MM.1S (cell line): ENCODE results near the gene DNAJB8.
A peak's percentile ranks its signal among the peaks of the same experiment; 100 is the strongest.

ENCODE experiments used
- DNase-seq: peaks from one replicate; pipeline ENCODE4 v3.0.0-alpha.2; 2015
- H2AFZ ChIP-seq: fragments of 300-600 bp; sonication (generic); 2 replicates; pipeline ENCODE4 v1.6.0; 2016; ENCODE audit warnings: antibody characterized with exemption, low read length
- H3F3A ChIP-seq: fragments of 300-600 bp; sonication (generic); 2 replicates; pipeline ENCODE4 v1.6.1; 2016; ENCODE audit warnings: mild to moderate bottlenecking, antibody characterized with exemption, low read length, moderate library complexity, mixed read lengths; ENCODE audit not compliant: insufficient read depth
- H3K27ac ChIP-seq: fragments of 300-600 bp; sonication (generic); 2 replicates; pipeline ENCODE4 v1.5.1; 2016; ENCODE audit warnings: mild to moderate bottlenecking, low read length
- H3K27me3 ChIP-seq: fragments of 300-600 bp; sonication (generic); replicated peaks from 2 replicates; pipeline ENCODE4 v1.6.0; 2016; ENCODE audit warnings: low read length; ENCODE audit not compliant: insufficient read depth
- H3K36me3 ChIP-seq: fragments of 300-600 bp; sonication (generic); replicated peaks from 2 replicates; pipeline ENCODE4 v1.6.1; 2016; ENCODE audit warnings: mild to moderate bottlenecking, low read length, mixed read lengths; ENCODE audit not compliant: insufficient read depth
- H3K4me1 ChIP-seq: fragments of 300-600 bp; sonication (generic); 2 replicates; pipeline ENCODE4 v1.6.1; 2016; ENCODE audit warnings: low read length, mixed read lengths
- H3K4me2 ChIP-seq: fragments of 300-600 bp; sonication (generic); 2 replicates; pipeline ENCODE4 v1.6.0; 2016; ENCODE audit warnings: low read depth, low read length
- H3K4me3 ChIP-seq: fragments of 300-600 bp; sonication (generic); 2 replicates; pipeline ENCODE4 v1.5.1; 2016; ENCODE audit warnings: low read length, mixed read lengths
- H3K79me2 ChIP-seq: fragments of 300-600 bp; sonication (generic); 2 replicates; pipeline ENCODE4 v1.6.1; 2016; ENCODE audit warnings: mixed run types, low read length, mixed read lengths
- H3K9ac ChIP-seq: fragments of 300-600 bp; sonication (generic); 2 replicates; pipeline ENCODE4 v1.6.1; 2016; ENCODE audit warnings: low read length, mixed read lengths
- H3K9me2 ChIP-seq: fragments of 300-600 bp; sonication (generic); replicated peaks from 2 replicates; pipeline ENCODE4 v1.6.1; 2016; ENCODE audit warnings: mild to moderate bottlenecking, low read length, mixed read lengths; ENCODE audit not compliant: insufficient read depth
- H3K9me3 ChIP-seq: fragments of 300-600 bp; sonication (generic); replicated peaks from 2 replicates; pipeline ENCODE4 v1.6.1; 2016; ENCODE audit warnings: mild to moderate bottlenecking, low read length, mixed read lengths; ENCODE audit not compliant: insufficient read depth
- H4K20me1 ChIP-seq: fragments of 300-600 bp; sonication (generic); 2 replicates; pipeline ENCODE4 v1.6.1; 2016; ENCODE audit warnings: mild to moderate bottlenecking, low read length, moderate library complexity, mixed read lengths; ENCODE audit not compliant: insufficient read depth
- CTCF ChIP-seq: fragments of 300-600 bp; sonication (generic); IDR thresholded peaks from 2 replicates; pipeline ENCODE4 v1.5.1; 2016; ENCODE audit warnings: antibody characterized with exemption, low read length, mixed read lengths
- EZH2 ChIP-seq: fragments of 300-600 bp; sonication (generic); optimal IDR thresholded peaks from 2 replicates; pipeline ENCODE3; 2017; ENCODE audit warnings: low read depth, mild to moderate bottlenecking, antibody characterized with exemption, low read length, mixed read lengths
- EZH2phosphoT487 ChIP-seq: fragments of 300-600 bp; sonication (generic); IDR thresholded peaks from 2 replicates; pipeline ENCODE4 v1.6.1; 2018; ENCODE audit warnings: antibody characterized with exemption, low read length

The DNAJB8 gene

DNA sequence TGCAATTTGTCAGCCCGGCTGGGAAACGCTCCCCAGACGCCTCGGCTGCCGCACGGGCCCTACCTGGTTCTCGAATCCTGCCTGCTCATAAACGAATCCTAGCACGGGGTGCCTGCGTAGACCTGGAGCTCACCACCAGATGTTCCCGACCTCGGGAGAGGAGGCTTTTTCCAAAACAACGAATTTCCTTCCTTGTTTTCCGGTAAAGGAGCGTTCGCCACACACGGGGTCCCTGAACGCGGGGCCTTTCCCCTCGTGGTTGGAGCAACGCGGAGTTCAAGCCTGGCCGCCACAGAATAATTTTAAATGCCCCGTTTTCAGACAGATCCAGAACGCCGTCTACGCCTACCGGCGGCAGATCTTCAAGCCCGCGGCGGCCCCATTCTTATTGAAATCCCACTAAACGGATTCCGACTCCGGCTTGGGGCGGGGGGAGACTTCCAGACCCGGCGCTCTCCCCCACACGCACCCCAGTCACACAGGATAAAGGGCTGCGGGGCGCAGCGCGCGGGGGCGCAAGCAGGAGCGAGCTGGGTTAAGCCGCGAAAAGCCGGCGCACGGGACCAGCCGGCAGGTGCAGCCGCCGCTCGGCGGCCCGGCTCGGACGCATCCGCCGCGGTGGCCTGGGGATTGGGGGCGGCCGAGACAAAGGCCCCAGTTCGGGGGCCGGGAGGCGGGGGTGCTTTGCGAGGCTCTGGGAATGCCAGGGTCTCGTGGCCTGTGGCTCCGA, 25.4 kb upstream of the DNAJB8 start:
- TF ChIP-seq EZH2 = peak; percentile 98
- TF ChIP-seq CTCF = no peak
- Histone ChIP-seq H3K9ac (no peak overlapping the region), H3K4me3 (no peak overlapping the region), H3K36me3 (no peaks in the 10 kb centered on the region), H3K27me3 (peaks cover 100% of the 10 kb centered on the region), H4K20me1 (no peaks in the 10 kb centered on the region), H3K27ac (no peak overlapping the region), H2AFZ (no peak overlapping the region), H3K9me3 (no peaks in the 10 kb centered on the region), H3K4me1 (0 out of 2 replicates have a peak, but pooled peaks cover 4% of the 10 kb centered on the region), H3F3A (no peaks in the 10 kb centered on the region), H3K79me2 (no peaks in the 10 kb centered on the region), H3K9me2 (no peaks in the 10 kb centered on the region), H3K4me2 (peak overlapping the region; percentile 13; the same call in 1 of the 2 replicates)
- no peak for DNase-seq

GRCh38 chr3:128491691-128491940, 24.9 kb upstream of the DNAJB8 start:
- Histone ChIP-seq H3K4me3 (no peak overlapping the region), H3K79me2 (no peaks in the 10 kb centered on the region), H3K27ac (no peak overlapping the region), H3F3A (no peaks in the 10 kb centered on the region), H3K9me3 (no peaks in the 10 kb centered on the region), H3K36me3 (no peaks in the 10 kb centered on the region), H3K4me2 (no peak overlapping the region), H3K27me3 (peaks cover 100% of the 10 kb centered on the region), H3K9ac (no peak overlapping the region), H4K20me1 (no peaks in the 10 kb centered on the region), H2AFZ (no peak overlapping the region), H3K9me2 (no peaks in the 10 kb centered on the region), H3K4me1 (0 out of 2 replicates have a peak, but pooled peaks cover 4% of the 10 kb centered on the region)
- no peak for DNase-seq
- TF ChIP-seq CTCF = no peak
- TF ChIP-seq EZH2phosphoT487 = no peak
- no peak for TF ChIP-seq EZH2

DNA sequence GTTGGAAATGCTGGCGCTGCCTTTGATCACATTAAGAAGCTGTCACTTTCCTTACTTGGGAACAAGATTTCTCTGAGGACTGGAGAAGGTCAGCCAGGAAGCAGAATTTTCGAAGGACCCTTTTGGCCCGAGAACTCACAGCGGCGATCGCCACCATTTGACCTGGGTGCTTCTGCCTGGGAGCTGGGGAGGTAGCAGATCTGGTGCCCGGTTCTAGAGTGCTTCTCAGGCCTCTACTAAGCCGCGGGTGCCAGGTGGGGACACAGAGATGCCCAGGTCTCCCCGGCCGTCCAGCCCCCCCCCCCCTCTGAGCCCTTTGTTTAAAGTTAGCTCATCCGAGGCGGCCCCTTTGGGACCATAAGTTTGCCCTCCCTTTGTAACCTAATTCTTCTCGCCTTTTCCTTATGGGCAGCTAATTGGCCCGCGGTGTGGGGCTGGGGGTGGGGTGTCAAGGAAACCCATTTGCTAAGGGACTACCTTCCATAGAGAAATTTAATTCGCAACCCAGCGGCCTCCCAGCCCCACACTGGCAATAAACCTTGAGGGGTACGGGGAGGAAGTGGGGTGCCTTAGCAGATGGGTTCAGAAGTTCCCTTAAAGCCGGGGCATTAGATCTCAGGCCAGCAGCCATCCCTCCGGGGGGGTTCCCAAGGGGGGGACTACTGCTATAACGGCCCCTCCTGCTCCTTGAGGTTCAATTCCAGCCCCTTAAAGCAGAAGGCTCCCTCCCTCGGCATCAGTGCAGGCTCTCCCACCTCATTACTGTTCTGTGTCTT, 24.4 kb upstream of the DNAJB8 start:
- H3K4me1 ChIP-seq = 0 out of 2 replicates have a peak, but pooled peaks cover 4% of the 10 kb centered on the region
- H3K9me3 ChIP-seq = no peaks in the 10 kb centered on the region
- no peak for DNase-seq
- no peak overlapping the region for H3K9ac ChIP-seq
- no peaks in the 10 kb centered on the region for H3F3A ChIP-seq
- no peak; the same call in 1 of the 2 replicates for TF ChIP-seq EZH2phosphoT487
- no peak for TF ChIP-seq CTCF
- no peak for TF ChIP-seq EZH2
- no peak overlapping the region for H3K4me3 ChIP-seq
- H3K4me2 ChIP-seq = no peak overlapping the region
- no peaks in the 10 kb centered on the region for H4K20me1 ChIP-seq
- H2AFZ ChIP-seq = no peak overlapping the region
- no peaks in the 10 kb centered on the region for H3K79me2 ChIP-seq
- no peaks in the 10 kb centered on the region for H3K9me2 ChIP-seq
- peaks cover 100% of the 10 kb centered on the region for H3K27me3 ChIP-seq
- no peaks in the 10 kb centered on the region for H3K36me3 ChIP-seq
- H3K27ac ChIP-seq = no peak overlapping the region
